BJ (cell line): ENCODE measurements around the gene IL17C. TPM values are rescaled to one million over a fixed set of nuclear protein-coding genes. Genes with fewer than 3 reads are reported as not detected.

Experiments used
- CTCF ChIA-PET: fragments of 350-600 bp; formaldehyde crosslinking; extraction: SDS; loops from one replicate; lab custom pipeline; 2021; ENCODE audit warnings: antibody characterized with exemption, inconsistent platforms; lab: Yijun Ruan, JAX
- POLR2A ChIA-PET: fragments of 300-600 bp; sonication (Branson Sonifier 250); formaldehyde crosslinking; extraction: SDS; loops from one replicate; lab custom pipeline; 2021; ENCODE audit warnings: antibody characterized with exemption; lab: Charles Lee
- DNase-seq: peaks from one replicate; pipeline ENCODE4 v3.0.0-alpha.2; 2011; ENCODE audit warnings: low read depth
- H3K27me3 ChIP-seq: 2 replicates; pipeline ENCODE4 v1.6.0; 2011; ENCODE audit warnings: low read length; ENCODE audit not compliant: control insufficient read depth, insufficient read depth
- H3K36me3 ChIP-seq: 2 replicates; pipeline ENCODE4 v1.5.1; 2011; ENCODE audit warnings: low read length; ENCODE audit not compliant: control insufficient read depth, insufficient read depth
- H3K4me3 ChIP-seq: 2 replicates; pipeline ENCODE4 v1.5.1; 2011; ENCODE audit warnings: low read depth, mild to moderate bottlenecking, control low read depth, low read length
- polyA plus RNA-seq: library from polyadenylated mRNA; depleted of rRNA; stranded (reverse); fragments of >200 nt; gene quantifications from 2 replicates; pipeline ENCODE4 v1.2.3, GENCODE V29; 2011
- TF ChIP-seq, protein P1 (sequence below): IDR thresholded peaks from 2 replicates; pipeline ENCODE4 v1.5.1; 2011; ENCODE audit warnings: low read depth, mild to moderate bottlenecking, control low read depth, inconsistent platforms, low read length, moderate library complexity; ENCODE audit not compliant: insufficient read depth

IL17C gene
- polyA plus RNA-seq, 1 experiment, result not detected

GRCh38 chr16:88669980-88670379, 31.6 kb downstream of the IL17C start:
- Histone ChIP-seq H3K27me3 (no peaks in the 10 kb centered on the region), H3K36me3 (0 out of 2 replicates have a peak, but pooled peaks cover 1% of the 10 kb centered on the region), H3K4me3 (no peak overlapping the region)
- DNase-seq, result no peak
- TF ChIP-seq, protein P1, sequence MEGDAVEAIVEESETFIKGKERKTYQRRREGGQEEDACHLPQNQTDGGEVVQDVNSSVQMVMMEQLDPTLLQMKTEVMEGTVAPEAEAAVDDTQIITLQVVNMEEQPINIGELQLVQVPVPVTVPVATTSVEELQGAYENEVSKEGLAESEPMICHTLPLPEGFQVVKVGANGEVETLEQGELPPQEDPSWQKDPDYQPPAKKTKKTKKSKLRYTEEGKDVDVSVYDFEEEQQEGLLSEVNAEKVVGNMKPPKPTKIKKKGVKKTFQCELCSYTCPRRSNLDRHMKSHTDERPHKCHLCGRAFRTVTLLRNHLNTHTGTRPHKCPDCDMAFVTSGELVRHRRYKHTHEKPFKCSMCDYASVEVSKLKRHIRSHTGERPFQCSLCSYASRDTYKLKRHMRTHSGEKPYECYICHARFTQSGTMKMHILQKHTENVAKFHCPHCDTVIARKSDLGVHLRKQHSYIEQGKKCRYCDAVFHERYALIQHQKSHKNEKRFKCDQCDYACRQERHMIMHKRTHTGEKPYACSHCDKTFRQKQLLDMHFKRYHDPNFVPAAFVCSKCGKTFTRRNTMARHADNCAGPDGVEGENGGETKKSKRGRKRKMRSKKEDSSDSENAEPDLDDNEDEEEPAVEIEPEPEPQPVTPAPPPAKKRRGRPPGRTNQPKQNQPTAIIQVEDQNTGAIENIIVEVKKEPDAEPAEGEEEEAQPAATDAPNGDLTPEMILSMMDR, result no peak
- CTCF ChIA-PET, result interaction anchor here (1.7 kb wide), 1 partner anchor 15 kb away, joined by 7 read pairs; no protein-coding TSS in a partner anchor
- POLR2A ChIA-PET, result no interaction called here

GRCh38 chr16:88671806-88672205, 33.4 kb downstream of the IL17C start:
- ChIA-PET POLR2A (no interaction called here), CTCF (interaction anchor here (0.7 to 1.9 kb wide), 2 partner anchors 11 to 14 kb away, joined by 6 to 10 read pairs; no protein-coding TSS in a partner anchor)
- H3K36me3 ChIP-seq, result peaks cover 3% of the 10 kb centered on the region; the same call in 1 of the 2 replicates
- no peaks in the 10 kb centered on the region for H3K27me3 ChIP-seq
- H3K4me3 ChIP-seq, result no peak overlapping the region
- DNase-seq, result no peak
- TF ChIP-seq, protein P1, result no peak

DNA sequence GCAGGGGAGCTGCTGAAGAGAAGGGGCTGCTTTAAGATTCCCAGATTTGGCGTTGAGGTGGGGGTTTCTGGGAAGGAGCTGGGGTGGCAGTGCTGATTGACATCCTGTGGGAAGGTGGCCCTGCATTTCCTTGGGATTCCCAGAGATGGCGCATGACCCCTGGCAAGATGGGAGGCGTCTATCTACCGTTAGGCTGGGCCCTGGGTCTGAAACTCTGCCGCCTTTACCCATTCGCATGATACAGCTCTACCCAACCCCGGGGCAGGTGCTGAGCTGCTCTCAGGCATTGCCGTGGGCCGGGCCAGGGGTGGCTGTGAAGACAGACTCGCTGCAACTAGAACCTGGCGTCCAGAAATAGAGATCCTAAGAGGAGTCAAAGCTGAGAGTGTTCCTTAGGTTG, 34.4 kb downstream of the IL17C start:
- H3K27me3 ChIP-seq, result no peaks in the 10 kb centered on the region
- no peak overlapping the region for H3K4me3 ChIP-seq
- POLR2A ChIA-PET, result no interaction called here
- CTCF ChIA-PET, result interaction anchor here (1.9 kb wide), 1 partner anchor 13 kb away, joined by 10 read pairs; no protein-coding TSS in a partner anchor
- DNase-seq, result no peak
- TF ChIP-seq, protein P1, result peak; percentile 19; the same call in 1 of the 2 replicates
- peaks cover 3% of the 10 kb centered on the region; the same call in 1 of the 2 replicates for H3K36me3 ChIP-seq

DNA sequence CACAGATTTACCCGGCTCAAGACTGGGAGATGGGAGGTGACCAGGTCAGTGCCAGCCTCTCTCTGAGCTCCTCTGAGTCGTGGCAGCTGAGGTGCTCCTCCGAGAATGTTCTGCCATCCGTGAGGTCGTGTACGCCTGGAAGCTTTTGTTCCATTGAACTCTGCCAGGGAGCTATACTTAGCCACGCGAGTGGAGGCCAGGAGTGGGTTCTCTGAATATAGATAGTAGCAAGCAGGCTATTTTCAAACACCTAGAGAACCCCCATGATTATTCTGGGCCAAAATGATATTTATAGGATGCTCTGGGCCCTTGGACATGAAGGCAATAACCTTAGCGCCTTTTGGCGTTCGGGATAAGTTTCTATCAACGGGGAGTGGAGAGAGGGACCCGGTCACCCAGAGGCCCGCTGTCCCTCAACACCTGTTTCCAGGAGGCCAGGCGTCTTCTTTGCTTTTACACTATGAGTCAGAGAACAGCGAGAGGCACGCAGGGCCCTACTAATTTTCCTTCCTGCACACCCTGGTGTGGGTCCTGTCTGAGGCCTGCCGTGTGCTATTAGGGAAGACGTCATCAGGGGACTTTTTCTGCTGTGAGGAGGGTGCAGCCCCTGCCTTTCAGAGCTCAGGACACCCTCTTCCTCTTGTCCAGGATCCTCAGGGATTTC, 35.5 kb downstream of the IL17C start:
- TF ChIP-seq, protein P1, result no peak
- 0 out of 2 replicates have a peak, but pooled peaks cover 2% of the 10 kb centered on the region for H3K27me3 ChIP-seq
- peaks cover 3% of the 10 kb centered on the region; the same call in 1 of the 2 replicates for H3K36me3 ChIP-seq
- ChIA-PET POLR2A (no interaction called here), CTCF (interaction anchor here (0.6 kb wide), 1 partner anchor 291 kb away, joined by 3 read pairs; the partner anchor contains the start of gene ZNF469)
- no peak for DNase-seq
- no peak overlapping the region for H3K4me3 ChIP-seq

GRCh38 chr16:88676502-88677242, 38.3 kb downstream of the IL17C start:
- TF ChIP-seq, protein P1, result no peak
- DNase-seq, result no peak
- peaks cover 3% of the 10 kb centered on the region; the same call in 1 of the 2 replicates for H3K36me3 ChIP-seq
- H3K27me3 ChIP-seq, result 0 out of 2 replicates have a peak, but pooled peaks cover 2% of the 10 kb centered on the region
- ChIA-PET CTCF (no interaction called here), POLR2A (no interaction called here)
- no peak overlapping the region for H3K4me3 ChIP-seq
